ENCODE measurements around the gene KLHL6.
"Not testable (repeated sequence)": the region's sequence is repeated elsewhere in the genome, so short reads cannot be mapped to it uniquely, and the experiment has no call there.

KLHL6 gene

GRCh38 chr3:183555541-183556081, at the start of gene KLHL6:
Gene KLHL6, minus strand, starts transcription at chr3:183555706. Its CDS starts 53 bp downstream, at chr3:183555653.
- DNase-seq = peak; percentile 41 to 76 (median 60)

DNA sequence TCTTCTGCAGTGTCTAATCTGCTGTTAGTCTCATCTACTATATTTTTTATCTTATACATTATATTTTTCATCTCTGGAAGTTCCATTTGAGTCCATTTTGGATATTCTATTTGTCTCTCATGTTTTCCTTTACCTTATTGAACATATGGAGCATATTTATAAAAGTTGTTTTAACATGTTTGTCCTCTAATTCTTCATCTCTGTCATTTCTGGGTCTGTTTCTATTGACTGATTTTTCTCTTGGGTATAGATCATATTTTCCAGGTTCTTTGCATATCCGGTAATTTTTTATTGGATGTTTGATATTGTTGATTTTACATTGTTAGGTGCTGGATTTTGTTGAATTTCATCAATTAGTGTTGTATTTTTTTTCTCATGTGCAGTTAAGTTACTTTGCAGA, 42.5 kb upstream of the KLHL6 start:
- DNase-seq = no peak

DNA sequence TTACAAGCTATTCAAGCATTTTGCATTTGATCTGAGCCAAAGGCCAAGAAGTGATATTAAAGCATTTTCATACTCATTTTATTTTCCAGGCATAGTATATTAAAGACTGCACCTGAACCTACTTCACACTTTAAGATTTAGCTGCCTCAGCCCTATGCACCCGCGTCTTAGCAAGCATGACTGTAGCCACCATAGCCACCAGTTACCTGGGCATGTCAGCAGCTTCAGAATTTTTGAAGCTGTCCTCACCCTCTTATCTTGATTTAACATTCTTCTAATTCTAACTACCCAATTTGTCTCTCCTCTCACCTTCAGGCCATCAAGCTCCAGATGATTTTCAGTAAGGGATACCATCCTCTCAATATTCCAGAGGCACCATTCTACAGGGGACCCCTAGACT, 39.1 kb upstream of the KLHL6 start:
- no peak for DNase-seq

DNA sequence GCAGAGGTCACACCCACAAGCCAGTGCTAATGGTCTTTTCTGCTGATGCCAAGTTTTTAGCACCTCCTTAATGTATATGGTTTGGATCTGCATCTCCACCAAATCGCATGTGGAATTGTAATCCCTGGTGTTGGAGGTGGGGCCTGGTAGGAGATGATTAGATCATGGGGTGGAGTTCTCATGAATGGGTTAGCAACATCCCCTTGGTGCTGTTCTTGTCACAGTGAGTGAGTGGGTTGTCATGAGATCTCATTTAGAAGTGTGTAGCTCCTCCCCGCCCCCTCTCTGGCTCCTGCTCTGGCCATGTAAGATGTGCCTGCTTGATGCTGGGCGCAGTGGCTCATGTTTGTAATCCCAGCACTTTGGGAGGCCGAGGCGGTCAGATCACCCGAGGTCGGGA, 37.3 kb upstream of the KLHL6 start:
- DNase-seq = no peak

DNA sequence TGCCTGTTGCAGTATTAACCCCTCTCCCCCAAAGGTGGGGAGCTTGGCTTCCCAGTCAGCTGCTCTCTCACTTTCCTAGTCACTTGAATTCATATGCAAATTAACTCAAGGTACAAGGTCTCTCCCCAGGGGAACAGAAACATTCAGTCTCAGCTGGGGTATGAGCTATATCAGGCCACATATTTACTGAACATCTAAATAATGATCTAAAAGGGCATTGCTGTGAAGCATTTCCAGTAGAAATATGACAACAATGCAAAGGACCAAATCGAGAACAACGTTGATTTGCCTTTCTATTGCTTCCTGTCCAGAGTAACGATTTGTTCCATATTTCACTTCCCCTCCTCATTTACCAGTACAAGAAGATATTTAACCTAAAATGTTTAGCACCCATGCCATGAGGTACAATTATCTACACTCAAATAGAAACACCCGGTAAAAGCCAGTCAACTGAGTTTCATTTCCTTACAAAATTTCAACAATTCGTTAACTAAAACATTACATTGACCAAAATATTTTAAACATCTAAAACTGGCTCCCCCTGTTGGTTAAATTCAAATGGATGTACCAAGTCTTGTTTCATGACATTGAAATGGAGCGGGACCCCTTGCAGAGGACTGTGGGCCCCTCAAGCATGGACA, 36.5 kb upstream of the KLHL6 start:
- peak in 3 of 6 experiments; percentile 18 to 51 (median 35) for DNase-seq

DNA sequence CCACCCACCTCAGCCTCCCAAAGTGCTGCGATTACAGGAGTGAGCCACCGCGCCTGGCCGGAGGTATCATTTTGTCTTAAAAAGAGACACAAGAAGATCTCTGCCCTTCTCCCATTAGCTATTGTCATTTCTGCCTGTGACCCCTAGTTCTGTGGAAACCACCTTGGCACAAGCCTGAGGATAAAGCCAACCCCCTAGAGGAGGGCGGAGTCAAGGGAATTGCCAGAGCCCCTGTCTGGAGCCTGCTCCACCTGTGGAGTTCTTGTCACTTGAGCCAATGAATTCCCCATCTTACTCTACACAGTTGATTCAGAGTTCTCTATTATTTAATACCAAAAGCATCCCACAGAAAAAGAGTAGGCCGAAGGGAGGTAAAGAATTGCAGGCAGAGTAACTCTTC, 34.9 kb upstream of the KLHL6 start:
- DNase-seq = no peak

DNA sequence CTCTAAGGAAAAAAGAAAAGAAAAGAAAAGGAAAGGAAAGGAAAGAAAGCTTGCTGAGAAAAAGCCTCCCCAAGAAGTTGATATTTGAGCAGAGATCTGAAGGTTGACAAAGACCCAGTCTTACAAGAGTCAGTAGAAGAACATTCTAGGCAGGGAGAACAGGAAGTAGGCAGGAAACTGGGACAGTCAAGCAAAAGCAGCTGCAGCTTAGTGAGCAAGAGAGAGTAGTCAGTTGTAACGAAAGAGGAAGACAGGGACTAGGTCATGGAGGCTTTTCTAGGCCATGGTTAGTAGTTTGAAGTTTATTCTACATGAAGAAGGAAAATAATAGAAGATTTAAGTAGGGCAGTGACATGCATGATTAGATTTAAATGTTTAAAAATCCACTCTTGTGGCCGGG, 31.8 kb upstream of the KLHL6 start:
- peak in 2 of 6 experiments; percentile 11 to 25 for DNase-seq

GRCh38 chr3:183586477-183586876, 31.0 kb upstream of the KLHL6 start:
- DNase-seq = peak in 2 of 6 experiments; percentile 37 to 40

GRCh38 chr3:183584914-183585280, 29.4 kb upstream of the KLHL6 start:
- no peak for DNase-seq

DNA sequence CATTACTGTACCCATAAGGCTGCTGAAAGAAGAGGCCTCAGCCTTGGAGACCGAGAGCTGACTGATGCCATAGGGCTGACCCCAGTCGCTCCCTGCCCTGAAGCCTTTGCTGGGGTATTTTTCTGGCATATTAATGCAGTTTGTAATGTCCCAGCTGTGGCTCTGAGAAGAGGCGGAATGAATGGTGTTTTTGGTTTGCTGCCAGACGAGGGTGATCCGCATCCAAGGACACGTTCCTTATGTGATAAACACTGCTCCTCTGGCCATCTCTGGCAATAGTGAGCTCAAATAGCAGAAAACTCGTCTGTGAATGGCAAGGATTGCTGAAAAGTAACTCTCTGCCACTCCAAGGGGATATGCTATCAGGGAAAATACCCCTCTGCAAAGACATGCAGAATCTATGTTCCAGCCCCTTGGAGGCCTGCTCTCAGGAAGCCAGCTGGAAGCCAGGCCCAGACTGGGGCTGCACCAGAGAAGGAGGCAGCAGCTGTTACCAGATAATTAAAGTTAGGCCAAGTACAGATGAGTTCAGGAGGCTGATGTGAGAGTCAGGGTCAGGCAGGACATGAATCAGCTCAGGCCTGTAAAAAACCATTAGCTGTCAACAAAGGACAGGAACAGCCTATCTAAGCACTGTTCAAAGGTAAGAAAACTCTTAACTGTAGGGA, 28.9 kb upstream of the KLHL6 start:
- DNase-seq = no peak

GRCh38 chr3:183583331-183584245, 28.1 kb upstream of the KLHL6 start:
- no peak for DNase-seq

- DNase-seq = no peak
These were observed 26.7 kb upstream of the KLHL6 start for GRCh38 chr3:183582161-183582560.

- no peak for DNase-seq
These were observed 26.1 kb upstream of the KLHL6 start for GRCh38 chr3:183581496-183582155.

DNA sequence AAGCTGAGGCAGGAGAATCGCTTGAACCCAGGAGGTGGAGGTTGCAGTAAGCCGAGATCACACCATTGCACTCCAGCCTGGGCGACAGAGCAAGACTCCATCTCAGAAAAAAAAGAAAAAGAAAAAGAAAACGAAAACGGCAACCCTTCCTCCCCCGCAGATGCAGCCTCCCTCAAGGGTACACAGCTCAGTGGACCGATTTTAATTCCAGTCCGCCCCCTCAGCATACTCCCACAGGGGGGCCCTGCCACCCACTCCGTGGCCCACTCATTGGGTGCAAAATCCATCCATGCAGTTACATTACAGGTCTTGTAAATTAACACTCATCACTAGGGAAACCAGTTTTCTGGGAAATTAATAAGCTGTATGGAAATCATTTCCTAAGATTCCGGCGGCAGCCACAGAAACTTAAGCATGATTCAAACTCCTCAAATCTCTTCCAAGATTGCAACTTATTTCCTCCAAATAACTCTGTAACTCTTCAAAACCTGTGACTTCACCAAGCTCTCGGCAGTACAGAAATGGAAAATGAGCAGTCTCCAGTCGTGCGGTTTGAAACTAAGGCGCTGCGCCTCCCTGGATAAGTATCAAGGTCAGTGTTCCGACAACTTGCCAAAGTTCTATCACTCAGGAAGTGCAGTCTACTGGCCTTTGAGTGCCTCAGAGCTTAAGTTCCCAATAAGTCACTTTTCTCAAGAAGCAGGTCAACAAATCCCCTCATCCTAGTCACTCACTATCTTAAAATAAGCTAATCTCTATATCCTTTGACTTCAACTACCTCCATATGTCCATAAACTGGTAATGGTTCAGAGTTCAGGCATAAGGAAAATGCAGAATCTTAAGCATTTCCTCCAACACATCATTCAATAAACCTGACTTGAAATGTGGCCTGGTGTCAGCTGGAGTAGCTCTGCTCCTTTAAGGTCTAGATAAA, 24.7 kb upstream of the KLHL6 start:
- no peak for DNase-seq

DNA sequence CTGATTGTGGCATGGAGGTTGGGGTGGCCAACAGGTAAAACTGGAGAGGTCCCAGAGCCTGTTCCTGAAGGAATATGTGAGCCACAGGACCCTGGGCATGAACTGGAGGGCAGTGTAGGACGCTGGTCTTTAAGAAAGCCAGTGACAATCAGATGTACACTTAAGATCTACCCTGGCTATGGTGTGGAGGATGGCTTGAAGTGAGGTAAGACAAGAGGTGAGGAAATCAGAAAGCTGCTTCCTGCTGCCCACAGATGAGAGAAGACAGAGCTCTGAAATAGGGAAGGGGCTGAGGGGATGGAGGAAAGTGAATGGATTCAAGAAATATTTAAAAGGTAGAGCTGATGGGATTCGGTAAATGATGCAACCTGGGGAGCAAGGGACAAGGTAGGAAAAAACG, 22.7 kb upstream of the KLHL6 start:
- DNase-seq = no peak

DNA sequence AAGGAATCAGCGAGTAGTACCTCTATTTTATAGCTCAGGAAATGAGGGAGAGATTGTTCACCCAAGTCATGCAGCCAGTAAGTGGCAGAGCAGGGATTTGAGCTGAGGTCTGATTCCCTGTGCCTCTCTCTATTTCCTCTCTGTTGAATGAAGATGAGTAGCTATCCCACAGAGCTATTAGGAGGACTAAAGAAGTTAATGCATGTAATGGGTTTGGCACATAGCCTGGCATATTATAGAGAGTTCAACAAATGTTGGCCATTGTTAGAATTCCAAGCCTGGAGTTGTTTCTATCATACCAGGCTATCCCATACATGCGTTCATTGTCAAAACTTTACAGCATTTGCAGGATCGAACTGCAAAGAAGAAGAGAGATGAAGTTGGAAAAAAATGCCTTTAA, 21.8 kb upstream of the KLHL6 start:
- DNase-seq = no peak

DNA sequence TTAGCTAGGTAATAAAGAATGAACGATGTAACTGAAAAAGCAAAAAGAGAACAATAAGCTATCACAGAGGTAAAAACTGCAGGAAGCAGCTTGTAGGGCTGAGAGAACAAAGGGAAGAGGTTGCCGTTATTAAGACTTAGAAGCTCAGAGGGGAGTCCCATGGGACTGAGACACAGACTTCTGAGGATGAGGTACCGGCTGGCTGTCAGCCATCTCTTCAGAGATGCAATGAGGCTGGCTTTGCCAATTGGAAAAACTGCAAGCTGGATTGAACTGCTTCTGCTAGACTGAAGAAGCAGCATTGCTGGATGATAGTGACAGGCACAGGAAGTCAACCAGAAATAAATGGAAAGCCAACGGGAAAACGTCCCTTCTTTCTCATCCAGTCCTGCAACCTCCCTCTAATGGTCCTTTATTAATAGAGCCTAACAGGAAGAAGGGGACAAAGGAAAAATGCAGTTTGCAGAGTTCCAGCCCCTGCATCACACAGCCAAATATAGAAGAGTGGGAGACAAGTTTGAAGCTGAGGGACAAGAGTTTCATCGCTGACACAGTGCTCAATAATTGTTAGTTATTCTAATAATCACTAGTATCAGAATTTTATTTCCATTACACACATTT, 21.1 kb upstream of the KLHL6 start:
- DNase-seq = no peak

DNA sequence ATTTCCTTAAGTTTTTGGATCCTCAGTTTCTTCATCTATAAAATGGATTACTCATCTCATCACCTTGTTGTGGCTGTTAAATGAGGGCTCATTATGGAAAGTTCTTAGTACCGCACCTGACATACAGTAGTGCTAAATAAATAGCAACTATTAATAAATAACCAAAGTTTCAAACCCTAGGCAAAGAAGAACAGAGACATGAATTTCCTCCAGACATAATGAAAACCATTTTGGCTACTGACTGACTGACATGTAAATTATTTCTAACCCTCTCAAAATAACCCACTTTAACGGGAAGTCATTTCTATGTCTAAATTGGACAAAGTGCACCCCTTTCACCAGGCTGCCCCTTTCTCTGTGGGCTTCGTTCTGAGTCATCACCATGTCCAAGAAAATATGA, 17.4 kb upstream of the KLHL6 start:
- DNase-seq = no peak

DNA sequence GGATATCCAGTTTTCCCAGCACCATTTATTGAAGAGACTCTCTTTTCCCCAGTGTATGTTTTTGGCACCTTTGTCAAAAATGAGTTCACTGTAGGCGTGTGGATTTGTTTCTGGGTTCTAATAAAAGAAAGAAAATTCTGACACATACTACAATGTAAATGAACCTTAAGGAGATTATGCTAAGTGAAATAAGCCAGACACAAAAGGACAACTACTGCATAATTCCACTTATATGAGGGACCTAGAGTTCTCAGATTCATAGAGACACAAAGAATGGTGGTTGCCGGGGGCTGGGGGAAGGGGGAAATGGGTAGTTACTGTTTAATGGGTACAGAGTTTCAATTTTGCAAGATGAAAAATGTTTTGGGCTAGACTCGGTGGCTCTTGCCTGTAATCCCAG, 14.7 kb upstream of the KLHL6 start:
- DNase-seq = not testable (repeated sequence)

- DNase-seq = no peak
These were observed 11.4 kb upstream of the KLHL6 start for GRCh38 chr3:183566880-183567279.

DNA sequence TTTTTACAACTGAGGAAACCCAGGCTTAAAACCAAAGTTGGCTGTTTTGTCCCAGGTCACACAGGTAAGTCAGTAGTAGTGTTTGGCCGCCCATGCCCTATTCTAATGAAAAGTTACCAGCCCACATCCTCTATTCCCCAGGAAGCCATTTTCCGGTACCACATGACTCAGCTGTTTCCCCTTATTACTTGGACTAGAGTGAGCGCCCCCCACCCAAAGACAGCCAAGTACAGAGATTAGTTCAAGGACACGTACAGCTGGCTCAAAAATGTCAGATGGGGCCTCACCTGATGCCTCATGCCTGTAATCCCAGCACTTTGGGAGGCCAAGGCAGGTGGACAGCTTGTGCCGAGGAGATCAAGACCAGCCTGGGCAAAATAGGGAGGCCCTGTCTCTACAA, 8.5 kb upstream of the KLHL6 start:
- DNase-seq = no peak

Measured in stimulated activated naive CD4-positive, alpha-beta T cell (primary cell).